Parathyroid adenoma (tissue), 2 donors: ENCODE results near the gene PSME2.

Source experiments
- H2AFZ ChIP-seq: fragments of 300-600 bp; sonication (generic); one replicate; pipeline ENCODE4 v1.7.0; 2017; ENCODE audit warnings: antibody characterized with exemption, mild to moderate bottlenecking
- H3K27ac ChIP-seq: fragments of 300-600 bp; sonication (generic); one replicate; pipeline ENCODE4 v1.7.0; 2017
- H3K27me3 ChIP-seq: fragments of 300-600 bp; sonication (generic); one replicate; pipeline ENCODE4 v1.7.0; 2017; ENCODE audit warnings: low read length; ENCODE audit not compliant: control insufficient read depth, insufficient read depth
- H3K36me3 ChIP-seq: fragments of 300-600 bp; sonication (generic); one replicate; pipeline ENCODE4 v1.7.0; 2017; ENCODE audit warnings: low read length; ENCODE audit not compliant: control insufficient read depth, insufficient read depth
- H3K4me1 ChIP-seq: fragments of 300-600 bp; sonication (generic); one replicate; pipeline ENCODE4 v1.7.0; 2017; ENCODE audit warnings: control low read depth
- H3K4me2 ChIP-seq: fragments of 300-600 bp; sonication (generic); one replicate; pipeline ENCODE4 v1.7.0; 2017; ENCODE audit warnings: low read length
- H3K4me3 ChIP-seq: fragments of 300-600 bp; sonication (generic); one replicate; pipeline ENCODE4 v1.7.0; 2017; ENCODE audit warnings: low read depth, low read length
- H3K79me2 ChIP-seq: fragments of 300-600 bp; sonication (generic); one replicate; pipeline ENCODE4 v1.7.0; 2017; ENCODE audit warnings: control low read depth
- H3K9ac ChIP-seq: fragments of 300-600 bp; sonication (generic); one replicate; pipeline ENCODE4 v1.7.0; 2017; ENCODE audit warnings: mild to moderate bottlenecking
- H3K9me3 ChIP-seq: fragments of 300-600 bp; sonication (generic); one replicate; pipeline ENCODE4 v1.7.0; 2017; ENCODE audit warnings: low read length; ENCODE audit not compliant: control insufficient read depth
- TF ChIP-seq, protein P1 (sequence below): fragments of 300-600 bp; sonication (generic); IDR thresholded peaks from one replicate; pipeline ENCODE4 v1.7.0; 2017; ENCODE audit warnings: antibody characterized with exemption, mild to moderate bottlenecking
- donor health status: primary hyperparathyroidism.

The PSME2 gene

DNA sequence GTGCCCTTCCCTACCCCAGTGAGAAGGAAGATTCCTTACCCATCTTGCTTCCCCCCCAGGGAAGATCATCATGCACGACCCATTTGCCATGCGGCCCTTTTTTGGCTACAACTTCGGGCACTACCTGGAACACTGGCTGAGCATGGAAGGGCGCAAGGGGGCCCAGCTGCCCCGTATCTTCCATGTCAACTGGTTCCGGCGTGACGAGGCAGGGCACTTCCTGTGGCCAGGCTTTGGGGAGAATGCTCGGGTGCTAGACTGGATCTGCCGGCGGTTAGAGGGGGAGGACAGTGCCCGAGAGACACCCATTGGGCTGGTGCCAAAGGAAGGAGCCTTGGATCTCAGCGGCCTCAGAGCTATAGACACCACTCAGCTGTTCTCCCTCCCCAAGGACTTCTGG, 43.0 kb downstream of the PSME2 start:
- Histone ChIP-seq H3K27ac (no peak overlapping the region), H2AFZ (no peak overlapping the region), H3K9ac (no peak overlapping the region), H3K4me1 (peaks cover 10% of the 10 kb centered on the region), H3K4me2 (no peak overlapping the region), H3K36me3 (no peaks in the 10 kb centered on the region), H3K27me3 (no peaks in the 10 kb centered on the region), H3K9me3 (no peaks in the 10 kb centered on the region), H3K4me3 (no peak overlapping the region), H3K79me2 (peaks cover 16% of the 10 kb centered on the region)
- TF ChIP-seq, protein P1, sequence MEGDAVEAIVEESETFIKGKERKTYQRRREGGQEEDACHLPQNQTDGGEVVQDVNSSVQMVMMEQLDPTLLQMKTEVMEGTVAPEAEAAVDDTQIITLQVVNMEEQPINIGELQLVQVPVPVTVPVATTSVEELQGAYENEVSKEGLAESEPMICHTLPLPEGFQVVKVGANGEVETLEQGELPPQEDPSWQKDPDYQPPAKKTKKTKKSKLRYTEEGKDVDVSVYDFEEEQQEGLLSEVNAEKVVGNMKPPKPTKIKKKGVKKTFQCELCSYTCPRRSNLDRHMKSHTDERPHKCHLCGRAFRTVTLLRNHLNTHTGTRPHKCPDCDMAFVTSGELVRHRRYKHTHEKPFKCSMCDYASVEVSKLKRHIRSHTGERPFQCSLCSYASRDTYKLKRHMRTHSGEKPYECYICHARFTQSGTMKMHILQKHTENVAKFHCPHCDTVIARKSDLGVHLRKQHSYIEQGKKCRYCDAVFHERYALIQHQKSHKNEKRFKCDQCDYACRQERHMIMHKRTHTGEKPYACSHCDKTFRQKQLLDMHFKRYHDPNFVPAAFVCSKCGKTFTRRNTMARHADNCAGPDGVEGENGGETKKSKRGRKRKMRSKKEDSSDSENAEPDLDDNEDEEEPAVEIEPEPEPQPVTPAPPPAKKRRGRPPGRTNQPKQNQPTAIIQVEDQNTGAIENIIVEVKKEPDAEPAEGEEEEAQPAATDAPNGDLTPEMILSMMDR, result no peak

DNA sequence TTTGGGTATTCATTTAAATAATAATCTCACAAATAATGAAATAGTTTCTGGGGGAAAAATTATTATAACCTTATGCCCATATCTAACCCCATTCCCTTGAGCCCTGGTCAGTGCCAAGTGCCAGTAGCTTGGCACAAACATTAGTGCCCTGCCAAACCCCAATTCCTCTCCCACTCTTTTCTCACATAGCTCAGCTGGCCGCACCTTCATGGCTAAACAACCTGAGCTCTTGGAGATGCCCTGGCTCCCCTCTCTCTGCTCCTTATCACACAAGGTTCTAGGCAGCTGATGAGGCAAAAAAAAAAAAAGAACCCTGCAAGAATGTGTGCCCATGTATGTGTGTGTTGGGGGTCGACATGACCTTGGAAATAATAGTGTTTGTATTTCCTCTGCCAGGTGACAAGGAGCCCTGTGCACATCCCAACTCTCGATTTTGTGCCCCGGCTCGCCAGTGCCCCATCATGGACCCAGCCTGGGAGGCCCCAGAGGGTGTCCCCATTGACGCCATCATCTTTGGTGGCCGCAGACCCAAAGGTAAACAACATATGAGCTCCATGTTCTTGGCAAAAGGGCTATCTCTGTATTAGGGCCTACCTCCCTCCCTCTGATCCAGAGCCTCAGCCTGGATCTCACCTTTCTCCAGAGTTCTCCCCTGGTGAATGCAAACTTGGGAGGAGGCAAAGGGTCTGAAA, 43.9 kb downstream of the PSME2 start:
- no peaks in the 10 kb centered on the region for H3K9me3 ChIP-seq
- H2AFZ ChIP-seq, result no peak overlapping the region
- H3K9ac ChIP-seq, result no peak overlapping the region
- peaks cover 10% of the 10 kb centered on the region for H3K79me2 ChIP-seq
- no peak overlapping the region for H3K27ac ChIP-seq
- no peak overlapping the region for H3K4me2 ChIP-seq
- TF ChIP-seq, protein P1, result no peak
- no peaks in the 10 kb centered on the region for H3K36me3 ChIP-seq
- no peak overlapping the region for H3K4me3 ChIP-seq
- H3K4me1 ChIP-seq, result peaks cover 12% of the 10 kb centered on the region
- H3K27me3 ChIP-seq, result no peaks in the 10 kb centered on the region

DNA sequence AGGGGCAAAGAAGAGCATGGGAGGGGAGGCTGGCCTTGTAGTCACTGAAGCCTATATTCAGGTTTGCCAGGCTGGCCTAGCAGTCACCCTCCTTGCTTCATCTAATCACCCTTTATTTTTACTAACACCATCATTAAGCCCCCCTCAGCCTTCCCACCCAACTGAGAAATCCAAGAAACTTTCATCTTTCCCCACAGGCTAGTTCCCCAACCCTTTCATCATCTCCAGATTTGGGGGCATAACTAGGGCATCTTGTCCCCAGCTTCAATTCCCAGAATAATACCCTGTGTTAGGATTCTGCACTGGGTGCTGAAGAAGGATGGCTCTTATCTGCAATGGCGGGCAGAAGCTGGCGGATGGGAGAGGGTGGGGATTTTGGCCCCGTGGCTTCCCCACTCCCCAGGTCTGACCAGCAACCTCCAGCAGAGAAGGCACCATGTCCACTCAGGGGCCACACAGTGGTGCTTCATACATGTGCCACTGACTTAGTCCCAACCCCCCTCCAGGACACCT, 45.4 kb downstream of the PSME2 start:
- Histone ChIP-seq H3K4me3 (no peak overlapping the region), H3K27ac (no peak overlapping the region), H3K9me3 (no peaks in the 10 kb centered on the region), H3K79me2 (peaks cover 18% of the 10 kb centered on the region), H3K4me1 (peaks cover 12% of the 10 kb centered on the region), H3K36me3 (no peaks in the 10 kb centered on the region), H3K9ac (no peak overlapping the region), H3K27me3 (no peaks in the 10 kb centered on the region), H2AFZ (no peak overlapping the region), H3K4me2 (no peak overlapping the region)
- TF ChIP-seq, protein P1, result no peak

DNA sequence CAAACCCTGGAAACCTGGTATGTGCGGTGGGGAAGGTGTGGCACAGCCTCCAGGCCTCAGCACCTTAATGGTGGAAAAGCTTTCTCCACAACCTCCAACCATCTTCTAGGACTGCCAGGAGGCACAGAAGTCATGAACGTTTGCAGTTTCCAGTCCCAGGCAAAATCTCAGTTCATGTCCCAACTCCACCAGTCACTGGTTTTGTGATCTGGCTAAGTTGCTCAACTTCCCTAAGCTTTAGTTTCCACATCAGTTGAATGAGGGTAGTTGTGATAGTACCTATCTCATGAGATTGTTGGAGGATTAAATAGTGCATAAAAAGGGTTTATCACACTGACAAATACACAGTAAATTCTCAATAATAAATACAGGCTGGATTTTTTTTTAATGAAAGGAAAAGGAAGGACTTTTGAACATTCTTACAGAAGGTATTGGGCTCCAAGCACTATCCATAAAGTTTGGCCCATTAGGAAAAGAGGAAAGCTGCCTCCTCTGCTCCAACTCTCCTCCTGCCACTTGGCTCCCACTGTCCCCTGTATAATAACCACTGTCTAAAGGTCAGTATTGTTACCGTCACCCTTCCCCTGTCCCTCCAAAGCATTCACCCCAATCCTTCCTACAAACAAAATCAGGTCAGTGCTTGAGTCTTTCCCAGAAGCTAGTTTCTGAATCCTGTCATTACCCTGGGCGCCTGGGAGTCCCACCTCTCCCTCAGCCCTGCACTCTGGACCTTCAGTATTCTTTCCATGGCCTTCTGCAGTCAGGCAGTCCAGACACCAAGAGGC, 46.0 kb downstream of the PSME2 start:
- H3K79me2 ChIP-seq, result peaks cover 18% of the 10 kb centered on the region
- no peak overlapping the region for H3K4me2 ChIP-seq
- H2AFZ ChIP-seq, result no peak overlapping the region
- H3K9ac ChIP-seq, result no peak overlapping the region
- H3K9me3 ChIP-seq, result no peaks in the 10 kb centered on the region
- TF ChIP-seq, protein P1, result no peak
- H3K27me3 ChIP-seq, result no peaks in the 10 kb centered on the region
- no peak overlapping the region for H3K4me3 ChIP-seq
- peak overlapping the region; percentile 62 for H3K27ac ChIP-seq
- H3K36me3 ChIP-seq, result no peaks in the 10 kb centered on the region
- peaks cover 13% of the 10 kb centered on the region for H3K4me1 ChIP-seq
